ENCODE data around the gene STK25. TPM values are rescaled to one million over a fixed set of nuclear protein-coding genes. Genes with fewer than 3 reads are reported as not detected.
"Not testable (repeated sequence)": the region's sequence is repeated elsewhere in the genome, so short reads cannot be mapped to it uniquely, and the experiment has no call there.

Gene STK25
- total and polyA plus RNA-seq, 2 donors (not counting 1 experiment from before 2014, with no cell fraction given): 168 to 197 TPM

- Histone ChIP-seq H3K9ac (ENCODE audit: insufficient read depth, low read length) (no peak overlapping the region), H4K20me1 (ENCODE audit: control insufficient read depth, extremely low read depth, insufficient read depth, low read length) (no peaks in the 10 kb centered on the region), H2AFZ (ENCODE audit: low read length) (no peak overlapping the region), H3K9me3 (ENCODE audit: control insufficient read depth, insufficient read depth, low read depth, low read length) (no peaks in the 10 kb centered on the region), H3K27ac (ENCODE audit: insufficient read depth, low read length) (no peak overlapping the region), H3K4me3 (replicated peaks in 1 of 4; ENCODE audit: control extremely low read depth in 1 of 4, insufficient read depth in 1 of 4, low read depth in 3 of 4, low read length in 4 of 4) (no peak overlapping the region), H3K4me1 (ENCODE audit: control insufficient read depth, extremely low read depth, insufficient read depth, low read length) (no peaks in the 10 kb centered on the region), H3K36me3 (ENCODE audit: control insufficient read depth, insufficient read depth, low read length) (no peaks in the 10 kb centered on the region), H3K27me3 (ENCODE audit: control insufficient read depth, insufficient read depth, low read length) (peaks cover 5% of the 10 kb centered on the region), H3K4me2 (ENCODE audit: extremely low read depth, insufficient read depth, low read length) (no peak overlapping the region), H3K79me2 (ENCODE audit: control insufficient read depth, insufficient read depth, low read length) (no peaks in the 10 kb centered on the region)
- no peak for TF ChIP-seq CTCF (conservative IDR thresholded peaks at IDR 0.05 in 1 of 2, IDR thresholded peaks at IDR 0.05 in 1 of 2; ENCODE audit: low read depth in 1 of 2, low read length in 2 of 2)
- TF ChIP-seq EZH2 (IDR thresholded peaks at IDR 0.05; ENCODE audit: low read length, missing control alignments): no peak
- DNase-seq (ENCODE audit: low read depth in 2 of 2): no peak
These were observed 23.8 kb upstream of the STK25 start for GRCh38 chr2:241532168-241532567.

GRCh38 chr2:241531161-241531722 is 22.9 kb upstream of the STK25 start:
- no peak overlapping the region for H3K27ac ChIP-seq (ENCODE audit: insufficient read depth, low read length)
- H3K79me2 ChIP-seq (ENCODE audit: control insufficient read depth, insufficient read depth, low read length): no peaks in the 10 kb centered on the region
- H3K36me3 ChIP-seq (ENCODE audit: control insufficient read depth, insufficient read depth, low read length): no peaks in the 10 kb centered on the region
- peaks cover 5% of the 10 kb centered on the region for H3K27me3 ChIP-seq (ENCODE audit: control insufficient read depth, insufficient read depth, low read length)
- TF ChIP-seq CTCF (conservative IDR thresholded peaks at IDR 0.05 in 1 of 2, IDR thresholded peaks at IDR 0.05 in 1 of 2; ENCODE audit: low read depth in 1 of 2, low read length in 2 of 2) (no peak), EZH2 (IDR thresholded peaks at IDR 0.05; ENCODE audit: low read length, missing control alignments) (no peak)
- H3K4me2 ChIP-seq (ENCODE audit: extremely low read depth, insufficient read depth, low read length): no peak overlapping the region
- H2AFZ ChIP-seq (ENCODE audit: low read length): no peak overlapping the region
- no peak overlapping the region for H3K4me3 ChIP-seq (replicated peaks in 1 of 4; ENCODE audit: control extremely low read depth in 1 of 4, insufficient read depth in 1 of 4, low read depth in 3 of 4, low read length in 4 of 4)
- no peaks in the 10 kb centered on the region for H4K20me1 ChIP-seq (ENCODE audit: control insufficient read depth, extremely low read depth, insufficient read depth, low read length)
- H3K9ac ChIP-seq (ENCODE audit: insufficient read depth, low read length): no peak overlapping the region
- H3K9me3 ChIP-seq (ENCODE audit: control insufficient read depth, insufficient read depth, low read depth, low read length): no peaks in the 10 kb centered on the region
- no peak for DNase-seq (ENCODE audit: low read depth in 2 of 2)
- no peaks in the 10 kb centered on the region for H3K4me1 ChIP-seq (ENCODE audit: control insufficient read depth, extremely low read depth, insufficient read depth, low read length)

- no peaks in the 10 kb centered on the region for H3K36me3 ChIP-seq (ENCODE audit: control insufficient read depth, insufficient read depth, low read length)
- no peak overlapping the region for H3K4me3 ChIP-seq (replicated peaks in 1 of 4; ENCODE audit: control extremely low read depth in 1 of 4, insufficient read depth in 1 of 4, low read depth in 3 of 4, low read length in 4 of 4)
- no peak overlapping the region for H3K4me2 ChIP-seq (ENCODE audit: extremely low read depth, insufficient read depth, low read length)
- no peak overlapping the region for H3K27ac ChIP-seq (ENCODE audit: insufficient read depth, low read length)
- H3K4me1 ChIP-seq (ENCODE audit: control insufficient read depth, extremely low read depth, insufficient read depth, low read length): no peaks in the 10 kb centered on the region
- no peaks in the 10 kb centered on the region for H3K9me3 ChIP-seq (ENCODE audit: control insufficient read depth, insufficient read depth, low read depth, low read length)
- TF ChIP-seq CTCF (conservative IDR thresholded peaks at IDR 0.05 in 1 of 2, IDR thresholded peaks at IDR 0.05 in 1 of 2; ENCODE audit: low read depth in 1 of 2, low read length in 2 of 2) (no peak), EZH2 (IDR thresholded peaks at IDR 0.05; ENCODE audit: low read length, missing control alignments) (no peak)
- H4K20me1 ChIP-seq (ENCODE audit: control insufficient read depth, extremely low read depth, insufficient read depth, low read length): no peaks in the 10 kb centered on the region
- no peak overlapping the region for H3K9ac ChIP-seq (ENCODE audit: insufficient read depth, low read length)
- H3K79me2 ChIP-seq (ENCODE audit: control insufficient read depth, insufficient read depth, low read length): no peaks in the 10 kb centered on the region
- no peak for DNase-seq (ENCODE audit: low read depth in 2 of 2)
- peaks cover 5% of the 10 kb centered on the region for H3K27me3 ChIP-seq (ENCODE audit: control insufficient read depth, insufficient read depth, low read length)
- no peak overlapping the region for H2AFZ ChIP-seq (ENCODE audit: low read length)
These were observed 22.2 kb upstream of the STK25 start for GRCh38 chr2:241530571-241530970.

- not testable (repeated sequence) for H3K9me3 ChIP-seq (ENCODE audit: control insufficient read depth, insufficient read depth, low read depth, low read length); H3K27me3 ChIP-seq (ENCODE audit: control insufficient read depth, insufficient read depth, low read length); H3K79me2 ChIP-seq (ENCODE audit: control insufficient read depth, insufficient read depth, low read length); H4K20me1 ChIP-seq (ENCODE audit: control insufficient read depth, extremely low read depth, insufficient read depth, low read length); H3K4me3 ChIP-seq (replicated peaks in 1 of 4; ENCODE audit: control extremely low read depth in 1 of 4, insufficient read depth in 1 of 4, low read depth in 3 of 4, low read length in 4 of 4); H3K9ac ChIP-seq (ENCODE audit: insufficient read depth, low read length); H3K36me3 ChIP-seq (ENCODE audit: control insufficient read depth, insufficient read depth, low read length); DNase-seq (ENCODE audit: low read depth in 2 of 2); H3K27ac ChIP-seq (ENCODE audit: insufficient read depth, low read length); H3K4me2 ChIP-seq (ENCODE audit: extremely low read depth, insufficient read depth, low read length); H2AFZ ChIP-seq (ENCODE audit: low read length); H3K4me1 ChIP-seq (ENCODE audit: control insufficient read depth, extremely low read depth, insufficient read depth, low read length)
These were observed 17.7 kb upstream of the STK25 start for GRCh38 chr2:241525818-241526780.

All from fibroblast of lung (primary cell).